GM15510 (cell line): ENCODE data around the gene HTR3B.

Experiments
- POLR2A ChIP-seq: IDR thresholded peaks from 3 replicates; pipeline ENCODE4 v1.6.1; 2011; ENCODE audit warnings: borderline replicate concordance; ENCODE audit not compliant: insufficient read length; ENCODE audit errors: extremely low read depth

HTR3B gene

DNA sequence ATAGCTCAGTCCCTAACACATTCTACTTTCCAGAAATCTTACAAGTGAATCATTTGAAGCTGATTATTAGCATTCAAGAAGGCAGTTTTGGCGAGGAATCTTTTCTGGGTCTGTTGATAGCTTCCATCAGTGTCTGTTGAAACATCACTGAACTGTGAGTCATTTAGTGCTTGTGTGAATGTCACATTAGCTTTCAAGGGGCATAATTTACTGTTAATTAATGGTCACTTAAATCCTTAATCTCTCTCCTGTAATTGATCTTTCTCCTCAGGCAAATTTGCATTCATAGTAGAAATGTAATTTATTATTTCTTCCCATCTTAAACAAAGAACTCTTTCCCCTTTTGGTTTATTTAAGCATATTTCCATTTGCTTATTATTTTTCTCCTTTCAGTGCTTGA, 2.6 kb downstream of the HTR3B start:
- no peak for TF ChIP-seq POLR2A

- no peak for TF ChIP-seq POLR2A
Measured at GRCh38 chr11:113907681-113908080, 3.1 kb downstream of the HTR3B start.

DNA sequence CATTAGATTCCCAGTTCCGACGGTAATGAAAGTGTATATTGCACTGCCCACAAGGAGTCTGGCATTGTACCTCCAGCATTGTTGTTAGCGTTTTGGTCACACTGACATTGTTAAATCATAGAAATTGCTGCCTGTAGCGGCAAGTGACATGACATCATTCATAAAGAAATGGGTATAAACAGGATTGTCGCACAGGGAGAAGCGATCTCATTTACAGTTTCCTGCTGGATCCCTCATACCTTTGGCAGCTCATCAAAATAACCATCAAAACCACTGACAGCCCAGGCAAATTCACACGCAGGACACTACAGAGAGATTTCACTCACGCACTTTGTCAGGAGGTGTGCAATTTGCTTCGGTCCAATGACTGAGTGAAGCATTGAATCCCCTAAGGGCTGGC, 3.5 kb downstream of the HTR3B start:
- TF ChIP-seq POLR2A: no peak

- TF ChIP-seq POLR2A: no peak
Measured at GRCh38 chr11:113923572-113923971, 19.0 kb downstream of the HTR3B start.

DNA sequence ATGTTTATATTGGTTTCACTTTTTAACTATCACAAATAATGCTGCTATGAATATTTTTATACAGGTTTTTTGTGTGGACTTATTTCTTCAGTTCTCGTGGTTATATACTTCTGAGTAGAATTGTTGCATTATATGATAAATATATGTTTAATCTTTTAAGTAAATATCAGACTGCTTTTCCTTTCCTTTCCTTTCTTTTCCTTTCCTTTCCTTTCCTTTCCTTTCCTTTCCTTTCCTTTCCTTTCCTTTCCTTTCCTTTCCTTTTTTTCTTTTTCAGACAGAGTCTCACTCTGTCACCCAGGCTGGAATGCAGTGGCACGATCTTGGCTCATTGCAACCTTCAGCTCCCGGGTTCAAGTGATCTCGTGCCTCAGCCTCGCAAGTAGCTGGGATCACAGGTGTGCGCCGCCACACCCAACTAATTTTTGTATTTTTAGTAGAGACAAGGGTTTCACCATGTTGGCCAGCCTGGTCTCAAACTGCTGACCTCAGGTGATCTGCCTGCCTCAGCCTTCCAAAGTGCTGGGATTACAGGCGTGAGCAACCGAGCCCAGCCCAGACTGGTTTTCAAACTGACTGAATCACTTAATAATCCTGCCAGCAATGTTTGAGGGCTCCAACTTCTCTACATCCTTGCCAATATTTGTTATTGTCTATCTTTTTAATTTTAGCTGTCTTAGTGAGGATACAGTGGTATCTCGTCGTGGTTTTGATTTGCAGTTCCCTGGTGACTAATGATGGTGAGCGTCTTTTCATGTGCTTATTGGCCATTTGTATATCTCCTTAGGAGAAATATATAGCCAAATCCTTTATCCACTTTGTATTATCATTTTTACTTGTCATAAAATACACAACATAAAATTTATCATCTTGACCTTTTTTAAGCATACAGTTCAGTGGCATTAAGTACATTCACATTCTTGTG, 21.9 kb downstream of the HTR3B start:
- TF ChIP-seq POLR2A: no peak

DNA sequence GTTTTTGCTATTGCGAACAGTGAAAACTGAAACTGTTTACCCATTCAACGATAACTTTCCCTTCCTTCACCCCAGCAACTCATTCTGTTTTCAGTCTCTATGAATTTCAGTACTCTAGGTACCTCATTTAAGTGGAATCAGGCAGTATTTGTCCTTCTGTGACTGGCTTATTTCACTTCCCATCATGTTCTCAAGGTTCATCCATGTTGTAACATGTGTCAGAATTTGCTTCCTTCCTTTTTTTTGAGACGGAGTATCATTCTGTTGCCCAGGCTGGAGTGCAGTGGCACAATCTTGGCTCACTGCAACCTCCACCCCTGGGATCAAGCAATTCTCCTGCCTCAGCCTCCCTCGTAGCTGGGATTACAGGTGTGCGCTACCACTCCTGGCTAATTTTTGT, 23.7 kb downstream of the HTR3B start:
- no peak for TF ChIP-seq POLR2A

- TF ChIP-seq POLR2A: no peak
Measured at GRCh38 chr11:113932788-113933187, 28.2 kb downstream of the HTR3B start.

DNA sequence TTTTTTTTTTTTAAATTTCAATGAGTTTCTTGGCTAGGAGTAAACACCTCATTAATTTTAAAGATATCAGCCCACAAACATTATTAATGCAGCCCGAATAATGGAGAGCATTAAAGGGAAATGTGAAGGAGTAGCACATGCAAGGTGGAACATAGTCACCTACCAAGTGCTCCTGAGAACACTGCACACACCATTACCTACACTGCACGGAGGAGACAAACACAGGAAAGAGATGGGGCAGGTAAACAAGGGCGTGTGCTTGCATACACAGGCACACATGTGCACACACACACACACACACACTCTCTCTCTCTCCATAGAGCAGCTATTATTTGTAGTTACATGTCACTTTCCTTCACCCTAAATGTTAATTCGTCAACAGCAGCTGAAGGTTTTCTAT, 30.2 kb downstream of the HTR3B start:
- no peak for TF ChIP-seq POLR2A

DNA sequence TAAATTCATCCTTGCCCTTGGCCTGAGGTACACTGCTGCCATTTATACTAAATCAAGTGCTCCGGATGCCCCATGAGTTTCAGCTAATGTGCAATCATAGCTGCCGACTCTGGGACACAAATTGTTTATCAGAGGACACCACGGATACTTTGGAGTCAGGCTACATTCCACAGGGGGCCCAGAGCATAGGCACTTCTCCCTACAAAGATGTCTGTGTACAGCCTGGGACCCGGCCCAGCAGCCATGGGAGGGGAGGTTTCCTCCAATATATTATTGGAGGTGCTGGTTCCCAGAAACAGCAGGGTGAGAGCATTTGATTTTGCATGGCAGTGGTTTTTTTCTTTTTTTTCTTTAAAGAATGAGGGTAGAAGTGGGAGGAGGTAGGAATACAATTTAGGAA, 31.3 kb downstream of the HTR3B start:
- TF ChIP-seq POLR2A: no peak

DNA sequence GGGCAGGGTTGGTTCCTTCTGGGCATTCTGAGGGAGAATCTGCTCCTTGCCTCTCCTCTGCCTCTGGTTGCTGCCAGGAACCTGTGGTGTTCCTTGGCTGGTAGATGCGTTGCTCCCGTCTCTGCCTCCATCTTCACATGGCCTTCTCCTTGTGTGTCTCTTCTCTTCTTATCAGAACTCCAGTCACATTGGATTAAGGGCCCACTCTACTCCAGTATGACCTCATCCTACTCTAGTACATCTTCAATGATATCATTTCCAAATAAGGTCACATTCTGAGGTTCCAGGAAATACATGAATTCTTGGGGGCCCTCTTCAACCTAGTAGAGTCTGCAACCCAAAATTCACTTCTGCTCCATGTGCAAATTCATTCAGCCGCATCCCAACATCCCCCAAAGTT, 33.3 kb downstream of the HTR3B start:
- TF ChIP-seq POLR2A: no peak

DNA sequence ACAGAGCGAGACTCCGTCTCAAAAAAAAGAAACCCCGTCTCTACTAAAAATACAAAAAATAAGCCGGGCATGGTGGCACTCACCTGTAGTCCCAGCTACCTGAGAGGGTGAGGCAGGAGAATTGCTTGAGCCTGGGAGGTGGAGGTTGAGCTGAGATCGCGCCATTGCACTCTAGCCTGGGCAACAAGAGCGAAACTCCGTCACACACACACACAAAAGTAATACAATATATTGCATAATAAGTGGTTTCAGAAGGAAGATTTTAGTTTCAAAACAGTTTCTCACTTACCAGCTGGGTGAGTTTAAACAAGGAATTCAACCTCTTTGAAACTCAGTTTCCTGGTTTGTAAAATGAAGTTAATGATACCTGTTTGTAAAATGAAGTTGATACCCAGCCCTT, 37.7 kb downstream of the HTR3B start:
- no peak for TF ChIP-seq POLR2A

GRCh38 chr11:113947994-113948393, 43.4 kb downstream of the HTR3B start:
- no peak for TF ChIP-seq POLR2A

DNA sequence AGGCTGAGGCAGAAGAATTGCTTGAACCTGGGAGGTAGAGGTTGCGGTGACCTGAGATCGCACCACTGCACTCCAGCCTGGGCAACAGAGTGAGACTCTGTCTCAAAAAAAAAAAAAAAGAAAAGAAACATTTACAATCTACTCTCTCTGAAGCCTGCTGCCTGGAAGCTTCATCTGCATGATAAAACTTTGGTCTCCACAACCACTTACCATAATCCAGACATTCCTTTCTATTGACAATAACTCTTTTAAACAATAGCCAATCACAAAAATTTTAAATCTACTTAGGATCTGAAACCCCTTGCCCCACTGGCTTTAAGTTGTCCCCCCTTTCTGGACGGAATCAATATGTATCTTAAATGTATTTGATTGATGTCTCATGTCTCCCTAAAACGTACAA, 45.3 kb downstream of the HTR3B start:
- no peak for TF ChIP-seq POLR2A

GRCh38 chr11:113951537-113951936, 46.9 kb downstream of the HTR3B start:
- TF ChIP-seq POLR2A: no peak

GRCh38 chr11:113952070-113952469, 47.5 kb downstream of the HTR3B start:
- TF ChIP-seq POLR2A: no peak

GRCh38 chr11:113952588-113952987, 48.0 kb downstream of the HTR3B start:
- no peak for TF ChIP-seq POLR2A

- TF ChIP-seq POLR2A: no peak
Measured at GRCh38 chr11:113954235-113954634, 49.6 kb downstream of the HTR3B start.

DNA sequence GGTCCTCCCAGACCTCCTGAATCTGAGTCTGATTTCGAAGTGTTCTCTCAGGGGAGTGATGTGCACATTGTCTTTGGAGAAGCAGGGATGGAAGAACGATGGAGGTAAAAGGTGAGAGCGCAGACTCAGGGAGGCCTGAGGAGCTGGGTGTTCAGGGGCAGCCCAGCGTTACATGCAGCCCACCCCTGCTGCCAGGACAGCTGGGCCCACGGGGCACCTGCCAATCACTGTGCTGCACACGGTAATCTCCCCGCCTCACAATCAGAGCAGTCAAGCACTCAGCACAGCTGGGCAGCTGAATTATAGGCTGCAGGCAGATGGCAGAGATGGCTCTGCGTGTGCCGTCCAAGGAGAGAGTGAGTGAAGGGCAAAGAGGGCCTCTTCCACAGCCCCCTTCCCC, 52.4 kb downstream of the HTR3B start:
- no peak for TF ChIP-seq POLR2A
